Body of pancreas (tissue), 4 donors: ENCODE data around the gene SAMD8. TPM values are rescaled to one million over a fixed set of nuclear protein-coding genes. Genes with fewer than 3 reads are reported as not detected.

Experiments
- ATAC-seq: fragments of 150-250 bp; one replicate; pipeline ENCODE4 v1.9.1; 2016
- DNase-seq, 4 donors: peaks; one replicate each; pipeline ENCODE4 v3.0.0-alpha.2; 2019
- H3K27ac ChIP-seq, 4 donors: fragments of 200-600 bp; sonication (generic); 1 replicate in 3 of 4; 2 replicates in 1 of 4; pipeline versions ENCODE4 v1.5.1 to v1.6.1; 2016 to 2019; ENCODE audit warnings: mild to moderate bottlenecking in 1 of 4, mixed read lengths in 1 of 4, moderate library complexity in 1 of 4
- H3K27me3 ChIP-seq, 2 donors: fragments of 200-600 bp; sonication (generic); one replicate each; pipeline ENCODE4 v1.6.0; 2016; ENCODE audit warnings: mild to moderate bottlenecking in 1 of 2
- H3K36me3 ChIP-seq, 2 donors: fragments of 200-600 bp; sonication (generic); replicated peaks in 1 of 2; 2 replicates each; pipeline ENCODE4 v1.5.1; 2016; ENCODE audit warnings: low read depth in 2 of 2; ENCODE audit not compliant: insufficient read depth in 1 of 2
- H3K4me1 ChIP-seq: fragments of 200-600 bp; sonication (generic); one replicate; pipeline ENCODE4 v1.6.0; 2016
- H3K4me3 ChIP-seq, 2 donors: fragments of 200-600 bp; sonication (generic); 1 replicate in 1 of 2; 2 replicates in 1 of 2; pipeline ENCODE4 v1.5.1; 2016 to 2019
- H3K9me3 ChIP-seq, 3 donors: fragments of 200-600 bp; sonication (generic); 1 replicate in 2 of 3; 2 replicates in 1 of 3; pipeline ENCODE4 v1.5.1; 2016
- CTCF ChIP-seq, 7 experiments: fragments of 450-650 bp in 4 of 7; fragments of 200-600 bp in 3 of 7; sonication (generic) in 3 of 7; IDR thresholded peaks; one replicate each; pipeline ENCODE4 v1.5.1; 2016 to 2019; ENCODE audit warnings: antibody characterized with exemption in 7 of 7
- POLR2A ChIP-seq, 3 donors: fragments of 450-650 bp; IDR thresholded peaks; one replicate each; pipeline ENCODE4 v1.6.1; 2016; ENCODE audit warnings: antibody characterized with exemption in 3 of 3, mild to moderate bottlenecking in 2 of 3
- WGBS, 2 donors: methylation state at CpG; one replicate each; pipeline ENCODE4 v1.1.5; 2017; 5-methylcytosine and 5-hydroxymethylcytosine counted together
- intact Hi-C: fragments of 100-400 bp; cut with DNase I; formaldehyde crosslinking; loops from one replicate; pipeline ENCODE4 v1.15.1; 2023
- total RNA-seq, 2 donors: library from RNA; depleted of rRNA; stranded (reverse); fragments of >200 nt; gene quantifications; one replicate each; pipeline ENCODE4 v1.1.0, GENCODE V29; 2016

The SAMD8 gene
- total RNA-seq, 2 donors from 2014 or later = 16.1 to 18.5 TPM

GRCh38 chr10:75083972-75084833, 27.3 kb upstream of the SAMD8 start:
- TF ChIP-seq CTCF (IDR thresholded peaks at IDR 0.05) (no peak), POLR2A (IDR thresholded peaks at IDR 0.05) (no peak)

GRCh38 chr10:75084834-75085384, 26.5 kb upstream of the SAMD8 start:
- intact Hi-C loops = no loop called here
- Histone ChIP-seq H3K27ac (no peak overlapping the region), H3K4me1 (peaks cover 11% of the 10 kb centered on the region), H3K36me3 (no peaks in the 10 kb centered on the region), H3K27me3 (no peaks in the 10 kb centered on the region), H3K4me3 (no peak overlapping the region), H3K9me3 (no peaks in the 10 kb centered on the region)
- no peak for TF ChIP-seq CTCF (IDR thresholded peaks at IDR 0.05)
- no peak for TF ChIP-seq POLR2A (IDR thresholded peaks at IDR 0.05)
- ATAC-seq = no peak
- WGBS, 2 donors = 94 to 96% methylated on average over 18 to 19 of the region's 19 CpGs
- no peak for DNase-seq

More at GRCh38 chr10:75083972-75084833, 27.3 kb upstream of the SAMD8 start:
- H3K9me3 ChIP-seq = no peaks in the 10 kb centered on the region
- DNase-seq = no peak
- no peak overlapping the region for H3K27ac ChIP-seq
- intact Hi-C loops = no loop called here
- H3K27me3 ChIP-seq = no peaks in the 10 kb centered on the region
- 87 to 89% methylated on average over 10 of the region's 10 CpGs for WGBS, 2 donors
- no peak overlapping the region for H3K4me3 ChIP-seq
- H3K36me3 ChIP-seq = no peaks in the 10 kb centered on the region
- ATAC-seq = no peak
- H3K4me1 ChIP-seq = peaks cover 11% of the 10 kb centered on the region

- Histone ChIP-seq H3K36me3 (no peaks in the 10 kb centered on the region), H3K27ac (no peak overlapping the region), H3K9me3 (no peaks in the 10 kb centered on the region), H3K4me1 (peaks cover 11% of the 10 kb centered on the region), H3K27me3 (no peaks in the 10 kb centered on the region), H3K4me3 (no peak overlapping the region)
- 51 to 54% methylated on average over 9 of the region's 9 CpGs for WGBS, 2 donors
- intact Hi-C loops = no loop called here
- ATAC-seq (peak; percentile 30), DNase-seq (peak in 1 of 4 donors; percentile 23)
- TF ChIP-seq CTCF (IDR thresholded peaks at IDR 0.05) (no peak), POLR2A (IDR thresholded peaks at IDR 0.05) (no peak)
Observed at GRCh38 chr10:75086278-75086934, 25.1 kb upstream of the SAMD8 start.

- ATAC-seq (no peak), DNase-seq (no peak)
- no peak overlapping the region for H3K4me3 ChIP-seq
- no peaks in the 10 kb centered on the region for H3K27me3 ChIP-seq
- H3K4me1 ChIP-seq = peaks cover 11% of the 10 kb centered on the region
- no peaks in the 10 kb centered on the region for H3K36me3 ChIP-seq
- H3K9me3 ChIP-seq = no peaks in the 10 kb centered on the region
- no peak overlapping the region for H3K27ac ChIP-seq
- 91 to 97% methylated on average over 2 of the region's 2 CpGs for WGBS, 2 donors
- intact Hi-C loops = no loop called here
- TF ChIP-seq POLR2A (IDR thresholded peaks at IDR 0.05) (no peak), CTCF (IDR thresholded peaks at IDR 0.05) (no peak)
Observed at GRCh38 chr10:75088640-75089039, 22.8 kb upstream of the SAMD8 start.
